ENCODE data around the gene ATP2C2.

ATP2C2 gene

GRCh38 chr16:84482001-84482891 lies 113.9 kb downstream of the ATP2C2 start:
- TF ChIP-seq GATA2 (IDR thresholded peaks at IDR 0.05; ENCODE audit: low read depth, low read length) (no peak), GATA3 (IDR thresholded peaks at IDR 0.05; ENCODE audit: low read depth, low read length) (no peak)

GRCh38 chr16:84482951-84483881 lies 114.9 kb downstream of the ATP2C2 start:
- TF ChIP-seq GATA3 (IDR thresholded peaks at IDR 0.05; ENCODE audit: low read depth, low read length) (no peak), GATA2 (IDR thresholded peaks at IDR 0.05; ENCODE audit: low read depth, low read length) (no peak)

GRCh38 chr16:84483882-84484565 lies 115.7 kb downstream of the ATP2C2 start:
- no peak for TF ChIP-seq GATA3 (IDR thresholded peaks at IDR 0.05; ENCODE audit: low read depth, low read length)
- no peak for TF ChIP-seq GATA2 (IDR thresholded peaks at IDR 0.05; ENCODE audit: low read depth, low read length)

- TF ChIP-seq GATA2 (IDR thresholded peaks at IDR 0.05; ENCODE audit: low read depth, low read length): no peak
- TF ChIP-seq GATA3 (IDR thresholded peaks at IDR 0.05; ENCODE audit: low read depth, low read length): no peak
Observed at GRCh38 chr16:84484579-84485254, 116.4 kb downstream of the ATP2C2 start.

GRCh38 chr16:84485255-84486010 lies 117.1 kb downstream of the ATP2C2 start:
- TF ChIP-seq GATA2 (IDR thresholded peaks at IDR 0.05; ENCODE audit: low read depth, low read length) (no peak), GATA3 (IDR thresholded peaks at IDR 0.05; ENCODE audit: low read depth, low read length) (no peak)

GRCh38 chr16:84486126-84486525 lies 117.8 kb downstream of the ATP2C2 start:
- TF ChIP-seq GATA3 (IDR thresholded peaks at IDR 0.05; ENCODE audit: low read depth, low read length): no peak
- TF ChIP-seq GATA2 (IDR thresholded peaks at IDR 0.05; ENCODE audit: low read depth, low read length): no peak

GRCh38 chr16:84486551-84487235 lies 118.4 kb downstream of the ATP2C2 start:
- TF ChIP-seq GATA2 (IDR thresholded peaks at IDR 0.05; ENCODE audit: low read depth, low read length) (no peak), GATA3 (IDR thresholded peaks at IDR 0.05; ENCODE audit: low read depth, low read length) (no peak)

GRCh38 chr16:84487358-84487757 lies 119.0 kb downstream of the ATP2C2 start:
- TF ChIP-seq GATA2 (IDR thresholded peaks at IDR 0.05; ENCODE audit: low read depth, low read length): no peak
- TF ChIP-seq GATA3 (IDR thresholded peaks at IDR 0.05; ENCODE audit: low read depth, low read length): no peak

GRCh38 chr16:84489131-84489530 lies 120.8 kb downstream of the ATP2C2 start:
- no peak for TF ChIP-seq GATA2 (IDR thresholded peaks at IDR 0.05; ENCODE audit: low read depth, low read length)
- TF ChIP-seq GATA3 (IDR thresholded peaks at IDR 0.05; ENCODE audit: low read depth, low read length): no peak

GRCh38 chr16:84495506-84495905 lies 127.2 kb downstream of the ATP2C2 start:
- TF ChIP-seq GATA3 (IDR thresholded peaks at IDR 0.05; ENCODE audit: low read depth, low read length): no peak
- no peak for TF ChIP-seq GATA2 (IDR thresholded peaks at IDR 0.05; ENCODE audit: low read depth, low read length)

- TF ChIP-seq GATA3 (IDR thresholded peaks at IDR 0.05; ENCODE audit: low read depth, low read length) (no peak), GATA2 (IDR thresholded peaks at IDR 0.05; ENCODE audit: low read depth, low read length) (no peak)
Observed at GRCh38 chr16:84496991-84497390, 128.7 kb downstream of the ATP2C2 start.
